Measurements from ENCODE around the gene MGAT4A. TPM values are rescaled to one million over a fixed set of nuclear protein-coding genes. Genes with fewer than 3 reads are reported as not detected.

The MGAT4A gene
- total and polyA plus RNA-seq, 2 experiments from 2014 or later = 4.4 to 5.6 TPM

- no peak for TF ChIP-seq ZNF114 (CRISPR knock-in tag; IDR thresholded peaks at IDR 0.05)
- no peak for TF ChIP-seq ZNF331 (CRISPR knock-in tag; IDR thresholded peaks at IDR 0.05; ENCODE audit: low read depth)
- no peak for TF ChIP-seq JUNB (IDR thresholded peaks at IDR 0.05; ENCODE audit: unreplicated experiment)
- no peak for TF ChIP-seq ETS1 (IDR thresholded peaks at IDR 0.05)
- TF ChIP-seq EZH2phosphoT487 (IDR thresholded peaks at IDR 0.05; ENCODE audit: unreplicated experiment) = no peak
- H3K4me1 Mint-ChIP-seq = peaks cover 14% of the 10 kb centered on the region
- H3K4me1 ChIP-seq (ENCODE audit: insufficient read depth) = peaks cover 17% of the 10 kb centered on the region
- no peaks in the 10 kb centered on the region; the same call in 2 of the 3 replicates for H3K9me3 Mint-ChIP-seq
- H3K9me2 ChIP-seq (ENCODE audit: insufficient read depth) = no peaks in the 10 kb centered on the region
- H3K36me3 Mint-ChIP-seq (ENCODE audit: low read depth) = peaks cover 33% of the 10 kb centered on the region
- H3K79me2 ChIP-seq (replicated peaks; ENCODE audit: insufficient read depth) = peaks cover 60% of the 10 kb centered on the region
- H3K27me3 ChIP-seq (ENCODE audit: insufficient read depth) = no peaks in the 10 kb centered on the region
- H3K36me3 ChIP-seq (ENCODE audit: insufficient read depth) = peaks cover 12% of the 10 kb centered on the region; the same call in 1 of the 2 replicates
- H3K4me2 ChIP-seq = peak overlapping the region; percentile 98; the same call in 1 of the 2 replicates
- no peak overlapping the region for H2AFZ ChIP-seq
- no peak for DNase-seq (ENCODE audit: low spot score)
- peaks cover 8% of the 10 kb centered on the region for H4K20me1 ChIP-seq (replicated peaks; ENCODE audit: insufficient read depth)
- peaks cover 6% of the 10 kb centered on the region for H3K27me3 Mint-ChIP-seq (ENCODE audit: insufficient read depth, low read depth, poor library complexity)
- ATAC-seq = no peak
- no peak overlapping the region for H3K27ac ChIP-seq (ENCODE audit: low read depth)
- H3K4me3 ChIP-seq = no peak overlapping the region
- H3K4me3 Mint-ChIP-seq = peak overlapping the region; percentile 86; the same call in 2 of the 3 replicates
- peaks cover 3% of the 10 kb centered on the region for H3F3A ChIP-seq (replicated peaks; ENCODE audit: low read depth)
- H3K27ac Mint-ChIP-seq = no peak overlapping the region
Measured at GRCh38 chr2:98606431-98606830, 124.5 kb downstream of the MGAT4A start.

- Mint-ChIP-seq H3K36me3 (ENCODE audit: low read depth) (peaks cover 34% of the 10 kb centered on the region), H3K27me3 (ENCODE audit: insufficient read depth, low read depth, poor library complexity) (peaks cover 6% of the 10 kb centered on the region), H3K4me1 (peaks cover 14% of the 10 kb centered on the region), H3K27ac (no peak overlapping the region), H3K4me3 (no peak overlapping the region), H3K9me3 (no peaks in the 10 kb centered on the region; the same call in 2 of the 3 replicates)
- Histone ChIP-seq H3K36me3 (ENCODE audit: insufficient read depth) (peaks cover 12% of the 10 kb centered on the region), H2AFZ (no peak overlapping the region), H3K79me2 (replicated peaks; ENCODE audit: insufficient read depth) (peaks cover 50% of the 10 kb centered on the region), H3K9me2 (ENCODE audit: insufficient read depth) (no peaks in the 10 kb centered on the region), H3K27me3 (ENCODE audit: insufficient read depth) (no peaks in the 10 kb centered on the region), H3K4me1 (ENCODE audit: insufficient read depth) (peaks cover 17% of the 10 kb centered on the region), H3K27ac (ENCODE audit: low read depth) (no peak overlapping the region), H3F3A (replicated peaks; ENCODE audit: low read depth) (peaks cover 3% of the 10 kb centered on the region), H3K4me2 (no peak overlapping the region), H4K20me1 (replicated peaks; ENCODE audit: insufficient read depth) (peaks cover 8% of the 10 kb centered on the region), H3K4me3 (no peak overlapping the region)
- no peak for ATAC-seq
- TF ChIP-seq JUNB (IDR thresholded peaks at IDR 0.05; ENCODE audit: unreplicated experiment) = no peak
- TF ChIP-seq EZH2 (IDR thresholded peaks at IDR 0.05; ENCODE audit: low read depth, unreplicated experiment) = no peak
- no peak for TF ChIP-seq EZH2phosphoT487 (IDR thresholded peaks at IDR 0.05; ENCODE audit: unreplicated experiment)
- TF ChIP-seq ETS1 (IDR thresholded peaks at IDR 0.05) = no peak
- TF ChIP-seq CTCF (conservative IDR thresholded peaks at IDR 0.05; ENCODE audit: low read depth in 2 of 2) = no peak
- no peak for TF ChIP-seq NANOG (IDR thresholded peaks at IDR 0.05; ENCODE audit: borderline replicate concordance)
- no peak for DNase-seq (ENCODE audit: low spot score)
Measured at GRCh38 chr2:98605076-98605475, 125.9 kb downstream of the MGAT4A start.

Measured in GM23338 (cell line).